Mucosa of rectum (tissue), 2 donors: ENCODE data around the gene MAP4K4.

Experiments used
- H3K27ac ChIP-seq, 2 donors: one replicate each; pipeline ENCODE4 v1.7.0; 2013; ENCODE audit warnings: inconsistent platforms in 2 of 2, low read depth in 2 of 2, low read length in 2 of 2
- H3K27me3 ChIP-seq, 2 donors: one replicate each; pipeline ENCODE4 v1.7.0; 2013; ENCODE audit warnings: low read length in 2 of 2; ENCODE audit not compliant: control insufficient read depth in 2 of 2, insufficient read depth in 2 of 2
- H3K36me3 ChIP-seq, 2 donors: one replicate each; pipeline ENCODE4 v1.7.0; 2013; ENCODE audit warnings: low read length in 2 of 2; ENCODE audit not compliant: control insufficient read depth in 2 of 2, insufficient read depth in 2 of 2
- H3K4me1 ChIP-seq, 2 donors: one replicate each; pipeline ENCODE4 v1.7.0; 2013; ENCODE audit warnings: low read length in 2 of 2, mild to moderate bottlenecking in 1 of 2; ENCODE audit not compliant: control insufficient read depth in 2 of 2, insufficient read depth in 2 of 2
- H3K4me3 ChIP-seq, 2 donors: one replicate each; pipeline ENCODE4 v1.7.0; 2013; ENCODE audit warnings: low read length in 2 of 2
- H3K9ac ChIP-seq, 2 donors: one replicate each; pipeline ENCODE4 v1.7.0; 2013; ENCODE audit warnings: low read length in 2 of 2, low read depth in 1 of 2, mild to moderate bottlenecking in 1 of 2
- H3K9me3 ChIP-seq, 2 donors: one replicate each; pipeline ENCODE4 v1.7.0; 2013; ENCODE audit warnings: low read length in 2 of 2; ENCODE audit not compliant: control insufficient read depth in 2 of 2
- donor health status: healthy.
- donor health status: Normal muscosa, but diverticular disease.

MAP4K4 gene

DNA sequence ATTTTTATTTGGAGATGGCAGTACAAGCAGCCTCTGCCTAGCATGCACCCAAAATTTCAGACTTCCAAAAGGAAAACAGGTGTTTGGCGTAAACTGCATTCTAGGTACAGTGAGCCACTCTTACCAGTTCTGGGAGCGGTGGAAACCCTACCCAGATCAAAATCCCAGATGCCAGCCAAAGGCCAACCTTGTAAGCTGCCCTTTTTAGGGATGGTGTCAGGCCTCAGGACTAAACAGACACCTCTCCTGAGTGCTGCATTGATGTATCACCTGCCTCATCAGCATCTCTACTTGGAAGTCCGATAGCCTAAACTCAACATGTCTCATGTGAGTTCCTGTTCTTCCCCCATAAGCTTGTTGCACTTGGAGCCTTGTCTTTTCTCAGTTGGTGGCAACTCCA, 104.0 kb downstream of the MAP4K4 start:
- Histone ChIP-seq H3K9me3 (no peaks in the 10 kb centered on the region), H3K4me3 (no peak overlapping the region), H3K4me1 (peaks cover 5 to 13% of the 10 kb centered on the region in 2 donors), H3K27ac (no peak overlapping the region), H3K27me3 (no peaks in the 10 kb centered on the region), H3K36me3 (no peaks in the 10 kb centered on the region), H3K9ac (no peak overlapping the region)

DNA sequence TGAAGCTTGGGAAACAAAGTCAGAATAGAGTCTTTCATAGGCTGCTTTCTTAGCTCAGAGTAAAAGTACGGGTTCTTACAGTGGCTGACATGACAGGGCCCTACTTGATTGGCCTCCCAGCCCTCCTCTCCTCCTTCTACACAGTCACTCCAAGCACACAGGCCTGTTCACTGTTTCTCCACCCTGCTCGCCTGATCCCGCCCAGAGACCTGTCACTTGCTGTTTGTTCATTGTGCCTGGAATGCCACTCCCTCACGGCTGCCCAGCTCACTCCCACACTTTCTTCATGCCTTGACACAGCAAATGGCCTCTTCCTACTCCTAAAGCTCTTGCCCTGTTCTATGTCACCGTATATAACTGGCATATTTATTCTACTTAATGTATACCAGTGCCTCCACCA, 104.8 kb downstream of the MAP4K4 start:
- no peak overlapping the region for H3K4me3 ChIP-seq
- H3K36me3 ChIP-seq = no peaks in the 10 kb centered on the region
- no peak overlapping the region for H3K9ac ChIP-seq
- peak overlapping the region in 1 of 2 donors; percentile 17 for H3K27ac ChIP-seq
- peaks cover 5 to 13% of the 10 kb centered on the region in 2 donors for H3K4me1 ChIP-seq
- no peaks in the 10 kb centered on the region for H3K27me3 ChIP-seq
- no peaks in the 10 kb centered on the region for H3K9me3 ChIP-seq

DNA sequence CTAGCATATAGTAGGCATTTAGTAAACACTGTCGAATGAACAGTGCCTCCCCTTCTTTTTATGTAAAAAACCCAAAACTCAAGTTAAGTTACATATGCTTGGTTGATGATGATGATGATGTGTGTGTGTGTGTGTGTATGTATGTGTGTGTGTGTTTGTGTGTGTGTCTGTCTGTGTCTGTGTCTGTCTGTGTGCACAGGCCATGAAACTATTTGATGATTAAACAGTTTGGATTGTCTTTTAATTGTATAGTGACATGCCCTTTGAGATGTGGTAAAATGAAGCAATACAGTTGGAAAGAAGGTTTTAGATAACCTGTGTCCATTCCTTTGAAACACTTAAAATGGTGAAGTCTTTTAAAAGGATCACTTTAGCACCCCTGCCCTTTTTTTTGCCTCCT, 105.6 kb downstream of the MAP4K4 start:
- Histone ChIP-seq H3K4me1 (peaks cover 5 to 13% of the 10 kb centered on the region in 2 donors), H3K27ac (no peak overlapping the region), H3K4me3 (no peak overlapping the region), H3K9ac (no peak overlapping the region), H3K9me3 (no peaks in the 10 kb centered on the region), H3K27me3 (no peaks in the 10 kb centered on the region), H3K36me3 (no peaks in the 10 kb centered on the region)

DNA sequence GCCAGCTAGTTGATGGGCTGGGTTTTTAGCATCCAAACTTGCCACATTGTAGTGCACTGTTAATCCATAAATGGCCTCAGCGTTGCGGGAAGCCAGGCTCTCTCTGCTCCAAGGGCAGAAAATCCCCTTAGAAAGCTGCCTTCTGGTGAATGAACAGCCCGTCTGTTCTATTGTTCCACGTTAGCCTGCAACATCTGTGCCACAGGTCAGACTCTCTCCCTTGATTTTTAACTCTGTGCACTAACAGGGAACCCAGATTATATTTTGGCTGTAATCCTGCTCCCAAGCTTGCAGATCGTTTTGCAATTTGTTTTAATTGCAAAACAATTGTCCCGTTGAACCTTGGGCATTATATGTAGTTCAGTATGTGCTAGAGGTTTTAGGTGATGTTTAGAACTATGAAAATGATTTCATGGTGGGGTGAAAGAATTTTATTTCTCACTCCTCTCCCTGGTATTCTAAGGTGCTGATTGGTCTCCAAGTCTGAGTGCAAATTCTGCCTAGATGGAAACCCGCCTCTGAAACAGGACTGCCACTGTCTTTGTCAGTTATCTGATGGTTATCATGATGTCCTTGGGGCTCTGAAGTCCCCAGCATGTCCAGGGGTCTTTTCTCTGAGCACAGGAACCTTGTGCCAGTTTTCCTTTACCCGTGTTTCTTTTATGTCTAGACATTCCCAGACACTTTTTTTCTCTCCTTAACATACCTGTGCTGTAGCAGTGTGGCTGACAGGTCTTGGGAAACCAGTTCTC, 106.6 kb downstream of the MAP4K4 start:
- Histone ChIP-seq H3K27ac (no peak overlapping the region), H3K4me1 (peaks cover 5 to 13% of the 10 kb centered on the region in 2 donors), H3K27me3 (no peaks in the 10 kb centered on the region), H3K9ac (no peak overlapping the region), H3K36me3 (no peaks in the 10 kb centered on the region), H3K4me3 (no peak overlapping the region), H3K9me3 (no peaks in the 10 kb centered on the region)

DNA sequence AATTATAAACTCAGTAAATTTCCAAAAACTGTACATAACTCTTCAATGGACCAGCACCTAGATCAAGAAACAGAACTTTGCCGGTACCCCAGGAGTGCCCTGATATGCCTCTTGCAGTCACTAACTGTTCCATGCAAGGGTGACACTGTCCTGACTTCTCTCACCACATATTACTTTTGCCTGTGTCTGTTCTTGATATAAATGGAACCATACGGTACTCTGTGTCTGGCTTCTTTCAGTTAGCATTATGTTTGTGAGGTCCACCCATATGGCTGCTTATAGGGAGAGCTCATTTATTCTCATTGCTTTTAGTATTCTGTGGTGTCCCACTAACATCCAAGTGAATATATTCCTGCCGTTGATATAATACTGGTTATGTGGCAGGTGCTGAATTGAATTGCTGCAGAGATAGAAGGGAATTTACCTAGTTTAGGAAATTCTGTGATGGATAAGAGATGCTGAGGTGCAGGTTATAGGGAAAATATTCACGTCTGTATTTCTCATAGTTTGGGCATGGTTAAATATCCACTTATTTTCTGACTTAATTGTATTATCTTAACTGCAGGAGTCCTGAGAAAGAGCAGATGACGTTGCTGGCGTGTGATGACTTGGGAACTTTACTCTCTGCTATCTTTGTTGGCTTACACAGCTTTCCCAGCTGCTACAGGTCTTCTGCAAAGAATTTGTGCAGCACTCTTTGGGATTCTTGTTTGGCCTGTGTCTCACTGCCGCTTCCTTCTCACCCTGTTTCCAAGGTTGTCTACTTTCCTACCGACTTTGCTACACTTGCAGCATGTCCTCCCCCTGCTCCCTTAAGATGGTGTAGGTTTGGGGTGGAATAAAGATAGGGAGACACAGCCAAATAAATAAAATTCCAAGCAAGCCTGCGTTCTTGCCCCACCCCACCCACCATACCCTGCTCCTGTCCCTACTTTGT, 107.9 kb downstream of the MAP4K4 start:
- no peaks in the 10 kb centered on the region for H3K9me3 ChIP-seq
- H3K4me1 ChIP-seq = peaks cover 5 to 13% of the 10 kb centered on the region in 2 donors
- H3K9ac ChIP-seq = no peak overlapping the region
- H3K27ac ChIP-seq = no peak overlapping the region
- no peaks in the 10 kb centered on the region for H3K36me3 ChIP-seq
- H3K27me3 ChIP-seq = no peaks in the 10 kb centered on the region
- H3K4me3 ChIP-seq = no peak overlapping the region

- Histone ChIP-seq H3K36me3 (no peaks in the 10 kb centered on the region), H3K9me3 (no peaks in the 10 kb centered on the region), H3K9ac (no peak overlapping the region), H3K27ac (no peak overlapping the region), H3K4me1 (peaks cover 5 to 13% of the 10 kb centered on the region in 2 donors), H3K4me3 (no peak overlapping the region), H3K27me3 (no peaks in the 10 kb centered on the region)
Measured at GRCh38 chr2:101806123-101806522, 108.6 kb downstream of the MAP4K4 start.

DNA sequence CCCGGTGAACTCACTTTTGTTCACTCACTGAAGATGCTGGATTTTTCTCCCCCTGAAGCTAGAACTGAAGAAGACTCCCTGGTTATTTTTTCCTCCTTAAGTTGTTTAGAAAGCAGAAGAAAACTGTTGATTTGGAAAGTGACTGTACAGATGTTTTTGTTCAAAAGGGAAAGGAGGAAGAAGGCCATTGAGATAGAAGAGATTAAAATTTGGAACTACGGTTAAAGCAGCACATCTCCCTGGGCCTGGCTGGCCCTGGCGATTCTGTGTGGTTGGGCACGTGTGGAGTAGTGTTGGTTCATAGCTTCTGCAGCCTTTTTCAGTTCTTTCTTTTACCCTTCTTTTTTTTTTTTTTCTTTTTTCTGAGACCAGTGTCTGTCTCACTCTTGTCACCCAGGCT, 109.2 kb downstream of the MAP4K4 start:
- Histone ChIP-seq H3K36me3 (no peaks in the 10 kb centered on the region), H3K9me3 (no peaks in the 10 kb centered on the region), H3K4me3 (no peak overlapping the region), H3K27me3 (no peaks in the 10 kb centered on the region), H3K27ac (no peak overlapping the region), H3K4me1 (peaks cover 5 to 13% of the 10 kb centered on the region in 2 donors), H3K9ac (no peak overlapping the region)

DNA sequence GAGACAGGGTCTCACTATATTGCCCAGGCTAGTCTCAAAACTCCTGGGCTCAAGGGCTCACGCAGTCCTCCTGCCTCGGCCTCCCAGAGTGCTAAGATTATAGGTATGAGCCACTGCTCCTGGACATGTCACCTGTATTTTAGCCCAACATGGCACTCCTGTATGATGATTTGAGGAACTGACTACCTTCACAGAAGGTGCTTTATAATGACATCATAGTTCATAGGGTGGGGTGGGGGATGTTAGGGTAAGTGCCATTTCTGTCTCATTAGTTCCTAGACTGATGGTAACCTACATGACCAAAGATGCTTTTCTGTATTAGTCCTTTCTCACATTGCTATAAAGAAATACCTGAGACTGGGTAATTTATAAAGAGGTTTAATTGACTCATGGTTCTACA, 109.7 kb downstream of the MAP4K4 start:
- peaks cover 3 to 8% of the 10 kb centered on the region in 2 donors for H3K4me1 ChIP-seq
- no peak overlapping the region for H3K9ac ChIP-seq
- no peaks in the 10 kb centered on the region for H3K36me3 ChIP-seq
- H3K4me3 ChIP-seq = no peak overlapping the region
- H3K27me3 ChIP-seq = no peaks in the 10 kb centered on the region
- H3K27ac ChIP-seq = no peak overlapping the region
- no peaks in the 10 kb centered on the region for H3K9me3 ChIP-seq

DNA sequence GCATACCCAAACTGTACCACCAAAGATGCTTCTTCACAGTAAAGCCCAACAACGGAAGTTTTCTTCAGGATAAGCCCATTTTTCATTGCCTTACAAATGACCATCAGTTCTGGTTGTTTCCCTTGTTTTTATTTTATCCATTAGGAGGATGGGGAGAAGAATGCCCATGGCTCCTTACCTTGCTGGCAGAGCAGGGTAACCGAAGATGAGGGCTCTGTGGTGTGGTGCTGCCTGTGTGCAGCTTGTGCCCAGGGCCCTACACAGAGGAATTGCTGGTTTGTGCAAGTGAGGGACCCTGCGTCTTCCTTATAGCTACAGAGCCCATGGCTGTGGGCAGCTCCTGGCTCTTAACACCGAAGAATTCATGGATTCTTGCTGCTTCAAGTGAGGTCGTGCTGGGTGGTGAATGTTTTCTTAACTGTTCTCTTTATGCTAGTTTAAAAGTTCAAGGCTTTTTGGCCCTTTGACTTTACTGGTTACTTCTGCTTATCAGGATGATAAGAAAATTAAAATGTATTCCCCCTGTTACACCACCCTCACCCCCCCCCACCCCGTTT, 110.6 kb downstream of the MAP4K4 start:
- H3K4me3 ChIP-seq = no peak overlapping the region
- no peak overlapping the region for H3K9ac ChIP-seq
- no peaks in the 10 kb centered on the region for H3K27me3 ChIP-seq
- H3K27ac ChIP-seq = no peak overlapping the region
- H3K36me3 ChIP-seq = no peaks in the 10 kb centered on the region
- H3K9me3 ChIP-seq = no peaks in the 10 kb centered on the region
- peaks cover 0 to 7% of the 10 kb centered on the region in 2 donors for H3K4me1 ChIP-seq

DNA sequence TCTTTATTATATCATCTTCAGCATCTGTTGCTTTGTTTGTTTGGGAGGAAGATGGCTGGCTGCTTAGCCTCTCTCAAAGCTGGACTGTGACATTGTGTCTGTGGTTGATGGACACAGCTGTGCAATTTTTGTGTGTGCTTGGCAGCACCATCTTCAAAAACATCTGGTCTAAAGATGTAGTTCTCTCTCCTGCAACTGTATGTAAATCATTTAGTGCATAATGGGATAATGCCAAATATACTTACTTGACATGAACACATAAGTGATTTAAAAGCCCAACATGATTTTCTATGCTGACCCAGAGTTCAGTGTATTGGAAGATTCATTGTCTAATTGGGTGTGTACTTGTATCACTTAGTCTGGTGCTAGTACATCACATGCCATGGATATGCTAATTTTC, 112.2 kb downstream of the MAP4K4 start:
- Histone ChIP-seq H3K4me1 (no peaks in the 10 kb centered on the region), H3K9me3 (no peaks in the 10 kb centered on the region), H3K27ac (no peak overlapping the region), H3K9ac (no peak overlapping the region), H3K27me3 (no peaks in the 10 kb centered on the region), H3K4me3 (no peak overlapping the region), H3K36me3 (no peaks in the 10 kb centered on the region)
